DND-41 (cell line): ENCODE data around the gene PLPPR2.

Experiments
- ATAC-seq: fragments of 200-7000 bp; cut with Tn5 transposase; 3 replicates; pipeline ENCODE4 v1.9.1; 2021; ENCODE audit warnings: low read depth; ENCODE audit not compliant: insufficient read depth
- DNase-seq: peaks from one replicate; pipeline ENCODE4 v3.0.0-alpha.2; 2020
- H2AFZ ChIP-seq: 2 replicates; pipeline ENCODE4 v1.6.0; 2012; ENCODE audit warnings: low read depth, low read length
- H3K27ac ChIP-seq: 2 replicates; pipeline ENCODE4 v1.5.1; 2012; ENCODE audit warnings: low read length, inconsistent platforms
- H3K27me3 ChIP-seq: fragments of 200-600 bp; sonication (generic); 2 replicates; pipeline ENCODE4 v1.6.0; 2012; ENCODE audit warnings: low read length, mild to moderate bottlenecking, inconsistent platforms; ENCODE audit not compliant: insufficient read depth, poor library complexity
- H3K36me3 ChIP-seq: 2 replicates; pipeline ENCODE4 v1.5.1; 2012; ENCODE audit warnings: low read length, inconsistent platforms; ENCODE audit not compliant: insufficient read depth
- H3K4me1 ChIP-seq: 2 replicates; pipeline ENCODE4 v1.5.1; 2012; ENCODE audit warnings: mild to moderate bottlenecking, low read length; ENCODE audit not compliant: insufficient read depth
- H3K4me2 ChIP-seq: 2 replicates; pipeline ENCODE4 v1.6.0; 2012; ENCODE audit warnings: mild to moderate bottlenecking, moderate library complexity, low read length, inconsistent platforms; ENCODE audit not compliant: insufficient read depth
- H3K4me3 ChIP-seq, 2 experiments: fragments of 200-600 bp in 1 of 2; shearing (Covaris generic) in 1 of 2; 2 replicates each; pipeline ENCODE4 v1.5.1; 2012 to 2016; ENCODE audit warnings: inconsistent platforms in 2 of 2, low read length in 2 of 2, mild to moderate bottlenecking in 2 of 2, low read depth in 1 of 2, moderate library complexity in 1 of 2
- H3K79me2 ChIP-seq: 2 replicates; pipeline ENCODE4 v1.6.0; 2012; ENCODE audit warnings: low read length, inconsistent platforms; ENCODE audit not compliant: insufficient read depth
- H3K9ac ChIP-seq: 2 replicates; pipeline ENCODE4 v1.6.0; 2012; ENCODE audit warnings: low read depth, mild to moderate bottlenecking, inconsistent platforms, low read length, moderate library complexity
- H3K9me3 ChIP-seq: 2 replicates; pipeline ENCODE4 v1.5.1; 2012; ENCODE audit warnings: low read length, moderate library complexity, mild to moderate bottlenecking, inconsistent platforms; ENCODE audit not compliant: insufficient read depth, severe bottlenecking
- H4K20me1 ChIP-seq: 2 replicates; pipeline ENCODE4 v1.6.0; 2012; ENCODE audit warnings: low read length; ENCODE audit not compliant: insufficient read depth
- CTCF ChIP-seq: IDR thresholded peaks from 2 replicates; pipeline ENCODE4 v1.5.1; 2012; ENCODE audit warnings: borderline replicate concordance, low read length, moderate library complexity, mild to moderate bottlenecking; ENCODE audit not compliant: poor library complexity, severe bottlenecking; ENCODE audit errors: extremely low read depth
- EZH2 ChIP-seq: IDR thresholded peaks from 3 replicates; pipeline ENCODE4 v1.6.1; 2012; ENCODE audit warnings: borderline replicate concordance, low read depth, mild to moderate bottlenecking, moderate library complexity, low read length, inconsistent platforms; ENCODE audit not compliant: severe bottlenecking

PLPPR2 gene

GRCh38 chr19:11400798-11401197, 45.6 kb downstream of the PLPPR2 start:
- no peaks in the 10 kb centered on the region for H3K36me3 ChIP-seq
- no peaks in the 10 kb centered on the region for H3K4me1 ChIP-seq
- no peaks in the 10 kb centered on the region for H3K27me3 ChIP-seq
- no peaks in the 10 kb centered on the region for H4K20me1 ChIP-seq
- ATAC-seq (no peak), DNase-seq (no peak)
- H3K79me2 ChIP-seq: no peaks in the 10 kb centered on the region
- H3K9me3 ChIP-seq: no peaks in the 10 kb centered on the region
- TF ChIP-seq EZH2: no peak
- no peak for TF ChIP-seq CTCF
- H2AFZ ChIP-seq: no peak overlapping the region
- H3K27ac ChIP-seq: no peak overlapping the region
- no peak overlapping the region for H3K9ac ChIP-seq
- no peak overlapping the region for H3K4me2 ChIP-seq
- no peak overlapping the region for H3K4me3 ChIP-seq

GRCh38 chr19:11401808-11402543, 46.7 kb downstream of the PLPPR2 start:
- Histone ChIP-seq H2AFZ (no peak overlapping the region), H4K20me1 (no peaks in the 10 kb centered on the region), H3K4me2 (no peak overlapping the region), H3K79me2 (no peaks in the 10 kb centered on the region), H3K9me3 (no peaks in the 10 kb centered on the region), H3K9ac (no peak overlapping the region), H3K4me3 (no peak overlapping the region), H3K27me3 (no peaks in the 10 kb centered on the region), H3K4me1 (no peaks in the 10 kb centered on the region), H3K36me3 (no peaks in the 10 kb centered on the region), H3K27ac (no peak overlapping the region)
- no peak for DNase-seq
- TF ChIP-seq CTCF: no peak
- no peak for TF ChIP-seq EZH2
- ATAC-seq: no peak

GRCh38 chr19:11404588-11405222, 49.5 kb downstream of the PLPPR2 start:
- no peak overlapping the region for H3K27ac ChIP-seq
- no peaks in the 10 kb centered on the region for H3K27me3 ChIP-seq
- TF ChIP-seq CTCF (no peak), EZH2 (no peak)
- no peaks in the 10 kb centered on the region for H3K4me1 ChIP-seq
- ATAC-seq: no peak
- H3K9ac ChIP-seq: no peak overlapping the region
- no peaks in the 10 kb centered on the region for H4K20me1 ChIP-seq
- no peaks in the 10 kb centered on the region for H3K9me3 ChIP-seq
- no peaks in the 10 kb centered on the region for H3K36me3 ChIP-seq
- no peak overlapping the region for H3K4me2 ChIP-seq
- DNase-seq: no peak
- peak overlapping the region; percentile 45; the same call in 1 of the 2 replicates for H2AFZ ChIP-seq
- no peaks in the 10 kb centered on the region for H3K79me2 ChIP-seq
- no peak overlapping the region for H3K4me3 ChIP-seq
